Left ventricle myocardium inferior (tissue), 1 donor: Measurements from ENCODE around the gene BTBD16. TPM values are rescaled to one million over a fixed set of nuclear protein-coding genes. Genes with fewer than 3 reads are reported as not detected.

Experiments used
- DNase-seq: peaks from one replicate; pipeline ENCODE4 v3.0.0-alpha.2; 2020
- H3K27ac ChIP-seq: fragments of 200-600 bp; replicated peaks from 2 replicates; pipeline ENCODE4 v1.8.0; 2021
- H3K27me3 ChIP-seq: fragments of 200-600 bp; 2 replicates; pipeline ENCODE4 v1.8.0; 2021; ENCODE audit warnings: low read depth
- H3K36me3 ChIP-seq: fragments of 200-600 bp; 2 replicates; pipeline ENCODE4 v1.8.0; 2021
- H3K4me1 ChIP-seq: fragments of 200-600 bp; 2 replicates; pipeline ENCODE4 v1.8.0; 2021
- H3K4me3 ChIP-seq: fragments of 200-600 bp; 2 replicates; pipeline ENCODE4 v1.8.0; 2021; ENCODE audit warnings: mild to moderate bottlenecking, moderate library complexity
- H3K9me3 ChIP-seq: fragments of 200-600 bp; replicated peaks from 2 replicates; pipeline ENCODE4 v1.8.0; 2021
- CTCF ChIP-seq: fragments of 200-600 bp; IDR thresholded peaks from 2 replicates; pipeline ENCODE4 v1.8.0; 2021; ENCODE audit warnings: antibody characterized with exemption, mild to moderate bottlenecking, borderline replicate concordance
- intact Hi-C: fragments of 100-400 bp; cut with micrococcal nuclease; formaldehyde crosslinking; loops from one replicate; pipeline ENCODE4 v1.11.0; 2022
- total RNA-seq: library from RNA; stranded (reverse); fragmentation: NEBNext Ultra II Directional; extraction: Animal tissue kit (Norgen Biotek cat#: 25700); gene quantifications from one replicate; pipeline ENCODE4 v1.2.1, GENCODE V29; 2021
- donor health status: DM: no; HTN: yes; CAD: no; lungs with severe emphysema.

The BTBD16 gene
- total RNA-seq, 1 donor from 2014 or later, result not detected

- Histone ChIP-seq H3K27ac (no peak overlapping the region), H3K27me3 (no peaks in the 10 kb centered on the region), H3K4me3 (no peak overlapping the region), H3K36me3 (no peaks in the 10 kb centered on the region), H3K4me1 (peaks cover 16% of the 10 kb centered on the region), H3K9me3 (no peaks in the 10 kb centered on the region)
- intact Hi-C loops, result no loop called here
- DNase-seq, result no peak
- TF ChIP-seq CTCF, result no peak
Observed at GRCh38 chr10:122282253-122282671, 11.2 kb downstream of the BTBD16 start.

- H3K4me3 ChIP-seq, result no peak overlapping the region
- H3K27me3 ChIP-seq, result no peaks in the 10 kb centered on the region
- no peak overlapping the region for H3K27ac ChIP-seq
- H3K4me1 ChIP-seq, result peaks cover 22% of the 10 kb centered on the region
- no peaks in the 10 kb centered on the region for H3K36me3 ChIP-seq
- DNase-seq, result no peak
- TF ChIP-seq CTCF, result no peak
- intact Hi-C loops, result no loop called here
- no peaks in the 10 kb centered on the region for H3K9me3 ChIP-seq
Observed at GRCh38 chr10:122282909-122283308, 11.8 kb downstream of the BTBD16 start.

- DNase-seq, result no peak
- Histone ChIP-seq H3K4me3 (no peak overlapping the region), H3K9me3 (no peaks in the 10 kb centered on the region), H3K27me3 (no peaks in the 10 kb centered on the region), H3K36me3 (no peaks in the 10 kb centered on the region), H3K4me1 (peaks cover 22% of the 10 kb centered on the region), H3K27ac (no peak overlapping the region)
- intact Hi-C loops, result no loop called here
- no peak for TF ChIP-seq CTCF
Observed at GRCh38 chr10:122285506-122286444, 14.7 kb downstream of the BTBD16 start.

- Histone ChIP-seq H3K36me3 (no peaks in the 10 kb centered on the region), H3K27ac (peak overlapping the region; percentile 23), H3K9me3 (no peaks in the 10 kb centered on the region), H3K4me1 (peaks cover 22% of the 10 kb centered on the region), H3K4me3 (no peak overlapping the region), H3K27me3 (no peaks in the 10 kb centered on the region)
- peak; percentile 36 for DNase-seq
- intact Hi-C loops, result no loop called here
- no peak for TF ChIP-seq CTCF
Observed at GRCh38 chr10:122286867-122287266, 15.8 kb downstream of the BTBD16 start.

- intact Hi-C loops, result no loop called here
- no peaks in the 10 kb centered on the region for H3K9me3 ChIP-seq
- TF ChIP-seq CTCF, result no peak
- peak overlapping the region; percentile 23 for H3K27ac ChIP-seq
- peaks cover 22% of the 10 kb centered on the region for H3K4me1 ChIP-seq
- no peaks in the 10 kb centered on the region for H3K27me3 ChIP-seq
- DNase-seq, result no peak
- H3K36me3 ChIP-seq, result no peaks in the 10 kb centered on the region
- H3K4me3 ChIP-seq, result no peak overlapping the region
Observed at GRCh38 chr10:122287570-122287969, 16.5 kb downstream of the BTBD16 start.
